Inferior parietal cortex (tissue), 1 donor: ENCODE data around the gene ANXA11.

Experiments
- DNase-seq: peaks from one replicate; pipeline ENCODE4 v3.0.0-alpha.2; 2016; ENCODE audit errors: extremely low spot score

ANXA11 gene

GRCh38 chr10:80166581-80167470 lies 38.5 kb downstream of the ANXA11 start:
- DNase-seq: no peak

- DNase-seq: no peak
These were observed 40.2 kb downstream of the ANXA11 start for GRCh38 chr10:80165173-80165572.

- DNase-seq: no peak
These were observed 40.7 kb downstream of the ANXA11 start for GRCh38 chr10:80164596-80164995.

GRCh38 chr10:80163741-80164341 lies 41.5 kb downstream of the ANXA11 start:
- no peak for DNase-seq

- no peak for DNase-seq
These were observed 43.8 kb downstream of the ANXA11 start for GRCh38 chr10:80161321-80162083.

- DNase-seq: no peak
These were observed 44.7 kb downstream of the ANXA11 start for GRCh38 chr10:80160361-80161320.

GRCh38 chr10:80159166-80159873 lies 46.0 kb downstream of the ANXA11 start:
- no peak for DNase-seq

GRCh38 chr10:80158598-80159127 lies 46.7 kb downstream of the ANXA11 start:
- peak; percentile 75 for DNase-seq

GRCh38 chr10:80158126-80158525 lies 47.2 kb downstream of the ANXA11 start:
- DNase-seq: no peak

- DNase-seq: no peak
These were observed 47.8 kb downstream of the ANXA11 start for GRCh38 chr10:80157561-80157960.

GRCh38 chr10:80156216-80156615 lies 49.1 kb downstream of the ANXA11 start:
- no peak for DNase-seq

GRCh38 chr10:80155696-80156215 lies 49.6 kb downstream of the ANXA11 start:
- no peak for DNase-seq

GRCh38 chr10:80154978-80155695 lies 50.2 kb downstream of the ANXA11 start:
- peak; percentile 22 for DNase-seq

GRCh38 chr10:80154626-80154977 lies 50.7 kb downstream of the ANXA11 start:
- no peak for DNase-seq

GRCh38 chr10:80153460-80153859 lies 51.9 kb downstream of the ANXA11 start:
- no peak for DNase-seq

- no peak for DNase-seq
These were observed 52.5 kb downstream of the ANXA11 start for GRCh38 chr10:80152820-80153219.

GRCh38 chr10:80150172-80150571 lies 55.2 kb downstream of the ANXA11 start:
- no peak for DNase-seq

- no peak for DNase-seq
These were observed 56.2 kb downstream of the ANXA11 start for GRCh38 chr10:80149123-80149522.

- DNase-seq: no peak
These were observed 57.1 kb downstream of the ANXA11 start for GRCh38 chr10:80148166-80148805.
